ENCODE measurements around the gene RNF167.

Gene RNF167

GRCh38 chr17:4938688-4939545 lies 1.2 kb upstream of the RNF167 start:
- DNase-seq (ENCODE audit: low read depth in 2 of 2) = no peak

GRCh38 chr17:4939546-4939795 lies 597 bp upstream of the RNF167 start:
- DNase-seq (ENCODE audit: low read depth in 2 of 2) = no peak

- peak in 1 of 2 donors; percentile 32 for DNase-seq (ENCODE audit: low read depth in 2 of 2)
Measured at GRCh38 chr17:4940555-4941318, 669 bp downstream of the RNF167 start.

- no peak for DNase-seq (ENCODE audit: low read depth in 2 of 2)
Measured at GRCh38 chr17:4941319-4941610, 1.2 kb downstream of the RNF167 start.

GRCh38 chr17:4942760-4943508 lies 2.9 kb downstream of the RNF167 start:
- DNase-seq (ENCODE audit: low read depth in 2 of 2) = no peak

GRCh38 chr17:4944163-4944553 lies 4.1 kb downstream of the RNF167 start:
- DNase-seq (ENCODE audit: low read depth in 2 of 2) = peak in 1 of 2 donors; percentile 41

- no peak for DNase-seq (ENCODE audit: low read depth in 2 of 2)
Measured at GRCh38 chr17:4944554-4945175, 4.6 kb downstream of the RNF167 start.

- DNase-seq (ENCODE audit: low read depth in 2 of 2) = peak; percentile 82 to 83
Measured at GRCh38 chr17:4945176-4945943, 5.3 kb downstream of the RNF167 start.

- no peak for DNase-seq (ENCODE audit: low read depth in 2 of 2)
Measured at GRCh38 chr17:4945944-4946280, 5.8 kb downstream of the RNF167 start.

GRCh38 chr17:4946312-4946976 lies 6.4 kb downstream of the RNF167 start:
- DNase-seq (ENCODE audit: low read depth in 2 of 2) = no peak

- DNase-seq (ENCODE audit: low read depth in 2 of 2) = no peak
Measured at GRCh38 chr17:4947010-4947410, 6.9 kb downstream of the RNF167 start.

- DNase-seq (ENCODE audit: low read depth in 2 of 2) = peak; percentile 60 to 64
Measured at GRCh38 chr17:4947411-4948165, 7.5 kb downstream of the RNF167 start.

- DNase-seq (ENCODE audit: low read depth in 2 of 2) = peak; percentile 84
Measured at GRCh38 chr17:4948166-4948930, 8.3 kb downstream of the RNF167 start, which contains the start of gene PFN1. Gene PFN1, minus strand, starts transcription at chr17:4948530. Its CDS starts 136 bp downstream, at chr17:4948394.

GRCh38 chr17:4948931-4949320 lies 8.9 kb downstream of the RNF167 start:
- DNase-seq (ENCODE audit: low read depth in 2 of 2) = peak; percentile 76 to 78

- DNase-seq (ENCODE audit: low read depth in 2 of 2) = peak; percentile 64 to 75
Measured at GRCh38 chr17:4949321-4950074, 9.4 kb downstream of the RNF167 start.

- DNase-seq (ENCODE audit: low read depth in 2 of 2) = no peak
Measured at GRCh38 chr17:4950075-4950745, 10.1 kb downstream of the RNF167 start.

- DNase-seq (ENCODE audit: low read depth in 2 of 2) = no peak
Measured at GRCh38 chr17:4950746-4951204, 10.7 kb downstream of the RNF167 start, which contains the start of gene ENO3. Gene ENO3, plus strand, starts transcription at chr17:4951119. Its CDS starts 711 bp downstream, at chr17:4951830.

GRCh38 chr17:4951486-4951885 lies 11.4 kb downstream of the RNF167 start:
- no peak for DNase-seq (ENCODE audit: low read depth in 2 of 2)

Measured in stimulated activated CD8-positive, alpha-beta memory T cell treated with anti-CD3 and anti-CD28 coated beads, Interleukin-15, amount 100 ng/mL, for 48 hours (primary cell).